GM19238 (cell line): ENCODE results near the gene MYL6.

ENCODE experiments used
- DNase-seq: peaks from one replicate; pipeline ENCODE4 v3.0.0; 2011; ENCODE audit warnings: low spot score; ENCODE audit not compliant: insufficient read length

Gene MYL6

DNA sequence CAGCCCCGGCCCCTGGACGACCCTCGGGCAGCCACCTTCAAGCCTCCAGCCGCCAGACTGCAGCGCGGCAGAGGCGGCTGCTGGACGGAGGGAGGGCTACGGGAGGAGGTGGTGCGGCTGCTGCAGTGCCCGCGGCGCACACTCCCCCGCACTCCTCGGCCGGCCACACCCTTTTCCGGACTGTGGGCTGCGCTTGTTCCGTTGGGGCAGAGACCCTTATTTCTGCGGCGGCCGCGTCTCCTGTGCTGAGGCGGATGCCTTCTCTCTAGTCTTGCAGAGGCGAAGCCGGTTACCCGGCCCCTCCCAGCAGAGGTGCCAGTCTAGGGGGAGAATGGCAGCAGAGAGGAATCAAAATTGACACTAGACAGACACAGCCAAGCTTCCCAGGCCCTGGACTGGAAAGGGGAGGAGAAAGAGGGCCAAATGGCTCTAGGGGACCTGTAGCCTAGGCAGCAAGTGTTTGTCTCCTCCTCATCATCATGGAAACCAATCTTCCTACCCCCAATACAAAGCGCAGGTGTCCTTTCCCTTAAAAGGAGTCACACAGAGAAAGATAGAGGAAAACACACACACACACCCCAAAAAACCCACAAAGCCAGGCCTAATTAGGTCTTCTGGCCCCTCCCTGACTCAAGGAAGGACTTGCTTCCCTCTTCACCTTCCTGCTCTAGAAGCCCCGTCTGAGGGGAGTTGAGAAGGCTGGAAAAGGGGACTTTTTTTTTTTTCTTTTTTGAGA is 28.8 kb upstream of the MYL6 start:
- peak; percentile 44 for DNase-seq

DNA sequence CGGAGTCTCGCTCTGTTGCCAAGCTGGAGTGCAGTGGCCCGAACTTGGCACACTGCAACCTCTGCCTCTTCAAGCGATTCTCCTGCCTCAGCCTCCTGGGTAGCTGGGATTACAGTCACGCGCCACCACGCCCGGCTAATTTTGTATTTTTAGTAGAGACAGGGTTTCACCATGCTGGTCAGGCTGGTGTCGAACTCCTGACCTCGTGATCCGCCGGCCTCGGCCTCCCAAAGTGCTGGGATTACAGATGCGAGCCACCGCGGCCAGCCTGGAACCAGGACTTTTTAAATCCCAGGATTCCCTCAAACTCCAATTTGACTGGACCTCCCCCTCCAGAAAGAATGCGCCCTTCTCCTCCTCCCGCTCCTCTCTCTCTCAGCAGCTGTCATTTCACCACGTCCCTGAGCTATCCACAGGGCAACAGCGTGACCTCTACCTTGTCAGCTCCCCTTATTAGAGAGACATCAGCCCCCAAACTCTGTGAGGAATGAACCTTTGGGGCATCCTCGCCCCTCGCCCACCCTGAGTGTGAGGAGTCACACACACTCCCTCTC is 28.1 kb upstream of the MYL6 start:
- no peak for DNase-seq

DNA sequence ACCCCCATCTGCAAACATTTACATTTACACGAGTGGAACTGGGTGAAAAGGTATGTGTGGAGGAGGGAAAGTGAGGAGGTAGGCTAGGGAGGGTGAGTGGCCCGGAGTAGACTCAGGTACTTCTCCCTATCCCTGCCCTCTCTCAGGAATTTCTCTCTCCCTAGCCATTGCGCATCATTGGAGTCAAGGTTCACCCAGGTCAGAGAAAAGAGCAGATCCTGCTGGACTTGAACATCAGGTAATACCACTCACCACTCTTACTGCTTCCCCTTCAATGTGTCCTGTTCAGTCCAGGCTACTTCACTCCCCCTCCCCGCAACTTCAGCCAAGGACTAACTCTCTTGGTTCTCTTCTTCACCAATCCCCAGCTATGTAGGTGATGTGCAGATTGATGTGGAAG is 27.3 kb upstream of the MYL6 start:
- DNase-seq = no peak

DNA sequence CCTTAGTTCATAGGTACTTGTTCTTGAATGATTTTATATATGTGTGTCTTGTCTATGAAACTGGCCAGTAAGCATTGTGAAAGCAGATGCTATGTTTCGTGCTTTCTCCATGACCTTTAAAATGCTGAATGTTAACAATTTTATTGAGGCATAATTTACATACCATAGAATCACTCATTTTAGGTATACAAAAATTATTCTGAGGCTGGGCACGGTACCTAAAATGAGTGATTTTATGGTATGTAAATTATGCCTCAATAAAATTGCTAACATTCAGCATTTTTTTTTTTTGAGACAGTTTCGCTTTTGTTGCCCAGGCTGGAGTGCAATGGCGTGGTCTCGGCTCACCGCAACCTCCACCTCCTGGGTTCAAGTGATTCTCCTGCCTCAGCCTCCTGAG is 23.3 kb upstream of the MYL6 start:
- no peak for DNase-seq

DNA sequence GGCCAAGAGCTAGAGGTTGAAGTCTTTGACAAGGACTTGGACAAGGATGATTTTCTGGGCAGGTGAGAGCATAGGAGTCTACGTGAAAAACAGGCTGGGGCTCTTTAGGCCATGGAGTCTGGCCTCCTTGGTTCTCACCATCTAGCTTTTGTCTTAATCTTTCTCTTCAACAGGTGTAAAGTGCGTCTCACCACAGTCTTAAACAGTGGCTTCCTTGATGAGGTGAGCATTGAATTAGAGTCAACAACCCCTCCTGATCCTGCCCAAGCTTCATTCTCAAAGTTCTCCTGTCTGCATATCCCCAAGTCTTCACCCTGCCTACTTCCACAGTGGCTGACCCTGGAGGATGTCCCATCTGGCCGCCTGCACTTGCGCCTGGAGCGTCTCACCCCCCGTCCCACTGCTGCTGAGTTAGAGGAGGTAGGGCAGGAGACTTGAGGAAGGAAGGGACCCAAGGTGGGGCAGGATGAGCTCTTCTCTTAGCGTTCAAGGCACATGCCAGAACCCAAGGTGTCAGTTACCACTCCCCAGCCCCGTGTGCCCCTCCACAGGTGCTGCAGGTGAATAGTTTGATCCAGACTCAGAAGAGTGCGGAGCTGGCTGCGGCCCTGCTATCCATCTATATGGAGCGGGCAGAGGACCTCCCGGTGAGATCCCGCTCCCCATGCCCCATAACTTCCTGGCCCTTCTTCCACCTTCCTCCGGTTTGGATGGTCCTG is 20.1 kb upstream of the MYL6 start:
- DNase-seq = no peak

DNA sequence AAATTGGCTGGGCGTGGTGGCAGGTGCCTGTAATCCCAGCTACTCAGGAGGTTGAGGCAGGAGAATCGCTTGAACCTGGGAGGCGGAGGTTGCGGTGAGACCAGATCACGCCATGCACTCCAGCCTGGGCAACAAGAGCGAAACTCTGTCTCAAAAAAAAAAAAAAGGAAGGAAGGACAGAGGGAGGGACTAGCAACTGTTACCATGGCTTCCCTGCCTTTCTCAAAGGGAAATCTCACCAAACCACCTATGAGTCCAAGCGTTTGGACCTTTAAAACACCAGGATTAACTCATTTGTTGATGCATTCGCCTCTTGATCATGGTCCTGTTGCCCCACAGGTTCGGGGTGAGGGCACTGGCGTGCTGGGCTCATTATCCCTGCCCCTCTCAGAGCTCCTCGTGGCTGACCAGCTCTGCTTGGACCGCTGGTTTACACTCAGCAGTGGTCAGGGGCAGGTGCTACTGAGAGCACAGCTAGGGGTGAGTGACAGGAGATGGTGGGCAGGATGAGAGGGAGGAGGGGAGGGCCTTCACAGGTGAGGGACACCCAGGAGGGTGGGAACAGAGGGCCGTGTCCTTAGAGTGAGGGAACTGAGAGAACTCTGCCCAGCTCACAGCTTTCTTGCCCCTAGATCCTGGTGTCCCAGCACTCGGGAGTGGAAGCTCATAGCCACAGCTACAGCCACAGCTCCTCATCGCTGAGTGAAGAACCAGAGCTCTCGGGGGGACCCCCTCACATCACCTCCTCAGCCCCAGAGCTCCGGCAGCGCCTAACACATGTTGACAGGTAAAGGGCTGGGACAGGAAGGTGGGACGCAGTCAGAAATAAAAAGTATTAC is 16.0 kb upstream of the MYL6 start:
- DNase-seq = no peak

DNA sequence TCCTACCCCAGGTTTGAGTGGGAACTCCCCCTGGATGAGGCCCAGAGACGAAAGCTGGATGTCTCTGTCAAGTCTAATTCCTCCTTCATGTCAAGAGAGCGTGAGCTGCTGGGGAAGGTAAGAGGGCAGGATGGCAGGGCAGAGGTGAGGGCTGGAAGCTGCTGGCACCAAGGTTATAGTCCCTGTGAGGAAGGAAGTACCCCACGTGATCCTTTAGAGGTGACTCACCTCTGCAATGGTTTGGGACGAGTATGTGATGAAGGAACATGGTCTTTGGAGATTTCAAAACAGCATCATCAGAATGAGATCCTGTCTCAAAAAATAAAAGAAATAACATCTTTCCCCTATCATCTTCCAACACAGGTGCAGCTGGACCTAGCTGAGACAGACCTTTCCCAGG is 14.9 kb upstream of the MYL6 start:
- no peak for DNase-seq

DNA sequence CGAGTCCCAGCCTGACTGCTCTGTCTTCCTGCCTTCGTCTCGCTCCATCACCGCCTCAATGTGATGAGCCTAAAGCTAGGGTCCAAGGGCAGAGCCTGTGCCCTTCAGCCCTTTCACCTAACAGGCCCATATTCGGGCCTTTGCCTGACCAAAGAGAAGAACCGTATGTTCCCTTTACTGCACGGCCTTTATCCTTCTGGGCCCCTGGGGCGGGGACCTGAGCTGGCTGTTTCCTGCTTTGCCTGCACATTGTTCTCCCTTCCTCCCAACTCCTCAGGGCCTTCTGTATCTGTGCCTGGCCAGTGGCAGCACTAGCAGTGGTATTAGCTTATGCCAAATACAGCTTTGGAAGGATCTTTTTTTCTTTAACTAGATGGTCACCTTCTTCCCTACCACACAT is 14.3 kb upstream of the MYL6 start:
- DNase-seq = no peak

DNA sequence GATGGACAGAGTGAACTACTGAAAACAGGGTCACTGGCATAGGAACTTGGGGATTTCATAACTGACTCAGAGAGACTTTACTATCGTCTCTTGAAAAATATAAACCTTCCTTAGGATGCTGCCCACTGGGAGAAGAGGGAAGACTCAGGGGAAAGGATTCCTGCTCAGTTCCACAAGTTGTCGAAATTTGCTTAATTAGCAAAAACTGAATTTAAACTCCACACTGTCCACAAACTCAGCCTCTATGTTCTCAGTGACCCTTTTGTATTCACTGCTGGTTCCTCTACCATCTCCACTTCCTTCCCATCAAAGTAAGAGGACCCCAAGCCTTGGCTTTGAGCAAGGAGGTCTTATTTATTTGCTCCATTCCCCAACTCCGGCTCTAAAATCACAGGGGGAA is 12.9 kb upstream of the MYL6 start:
- no peak for DNase-seq

DNA sequence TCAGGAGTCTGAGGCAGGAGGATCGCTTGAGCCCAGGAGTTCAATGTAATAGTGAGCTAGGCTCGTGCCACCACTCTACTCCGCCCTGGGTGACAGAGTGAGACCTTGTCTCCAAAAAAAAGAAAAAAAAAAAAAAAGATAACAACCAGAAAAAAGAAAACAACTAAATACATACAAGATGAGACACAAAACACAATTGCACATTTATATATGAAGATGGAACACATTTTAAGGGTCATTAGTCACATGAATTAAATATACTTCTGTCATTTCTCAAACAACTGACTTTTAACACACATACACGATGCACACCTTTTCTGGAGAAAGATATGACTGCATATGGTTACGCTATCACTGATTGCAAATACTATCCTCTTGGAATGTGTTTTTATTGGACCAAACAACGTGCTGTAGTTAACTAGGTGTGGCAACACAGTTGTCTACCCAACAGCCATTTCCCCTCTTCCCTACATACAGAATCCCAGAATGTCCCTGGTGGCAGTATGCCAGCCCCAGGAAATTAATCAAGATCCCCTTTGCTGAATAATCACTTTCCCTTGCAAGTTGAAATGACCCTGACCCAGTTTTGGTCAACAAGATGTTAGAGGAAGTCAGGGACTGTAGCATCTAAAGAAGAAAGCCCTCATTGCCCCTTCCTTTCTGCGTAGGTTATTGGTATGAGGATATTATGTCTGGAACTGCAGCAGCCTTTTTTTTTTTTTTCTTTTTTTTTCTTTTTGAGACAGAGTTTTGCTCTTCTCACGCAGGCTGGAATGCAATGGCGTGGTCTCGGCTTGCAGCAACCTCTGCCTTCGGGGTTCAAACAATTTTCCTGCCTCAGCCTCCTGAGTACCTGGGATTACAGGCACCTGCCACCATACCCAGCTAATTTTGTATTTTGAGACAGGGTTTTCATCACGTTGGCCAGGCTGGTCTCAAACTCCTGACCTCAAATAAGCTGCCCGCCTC is 11.4 kb upstream of the MYL6 start:
- no peak for DNase-seq

DNA sequence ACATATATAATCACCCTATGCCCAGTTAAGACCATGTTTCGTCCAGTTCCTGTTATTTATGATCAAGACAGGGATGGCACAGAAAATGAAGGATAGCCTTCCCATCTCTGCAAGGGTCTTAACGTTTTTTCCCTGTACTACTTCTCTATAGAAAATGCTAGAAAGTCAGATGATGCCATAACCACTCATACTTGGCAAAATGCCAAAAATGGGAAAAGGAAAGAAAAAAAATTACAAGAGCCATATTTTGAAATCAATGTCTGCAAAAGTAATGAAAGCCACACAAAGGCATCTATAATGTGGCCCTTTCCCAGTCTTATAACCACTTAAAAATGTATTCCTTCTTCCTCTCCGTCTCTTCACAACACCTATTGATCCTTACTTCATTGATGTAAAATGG is 7.6 kb upstream of the MYL6 start:
- no peak for DNase-seq

DNA sequence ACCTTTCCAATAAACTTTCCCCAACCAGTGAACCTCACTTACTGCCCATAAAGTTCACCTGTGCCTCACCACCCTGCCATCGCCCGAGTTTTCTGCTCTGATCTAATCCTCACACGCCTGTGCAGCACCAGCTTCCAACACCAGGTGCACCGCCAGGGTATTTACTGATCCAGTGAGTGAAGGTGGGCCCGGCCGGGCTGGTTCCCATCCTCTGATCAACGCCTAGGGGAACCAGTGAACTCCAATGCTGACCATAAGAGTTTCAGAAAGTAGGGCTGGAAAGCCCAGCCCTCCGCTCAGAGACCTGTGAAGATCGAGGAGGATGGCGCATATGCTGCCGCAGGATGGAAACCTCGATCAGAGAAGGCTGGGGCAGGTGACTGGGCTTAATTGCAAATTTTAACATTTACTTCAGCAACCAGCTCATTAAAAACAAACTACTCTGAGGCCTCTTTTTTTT is 6.5 kb upstream of the MYL6 start:
- DNase-seq = no peak

DNA sequence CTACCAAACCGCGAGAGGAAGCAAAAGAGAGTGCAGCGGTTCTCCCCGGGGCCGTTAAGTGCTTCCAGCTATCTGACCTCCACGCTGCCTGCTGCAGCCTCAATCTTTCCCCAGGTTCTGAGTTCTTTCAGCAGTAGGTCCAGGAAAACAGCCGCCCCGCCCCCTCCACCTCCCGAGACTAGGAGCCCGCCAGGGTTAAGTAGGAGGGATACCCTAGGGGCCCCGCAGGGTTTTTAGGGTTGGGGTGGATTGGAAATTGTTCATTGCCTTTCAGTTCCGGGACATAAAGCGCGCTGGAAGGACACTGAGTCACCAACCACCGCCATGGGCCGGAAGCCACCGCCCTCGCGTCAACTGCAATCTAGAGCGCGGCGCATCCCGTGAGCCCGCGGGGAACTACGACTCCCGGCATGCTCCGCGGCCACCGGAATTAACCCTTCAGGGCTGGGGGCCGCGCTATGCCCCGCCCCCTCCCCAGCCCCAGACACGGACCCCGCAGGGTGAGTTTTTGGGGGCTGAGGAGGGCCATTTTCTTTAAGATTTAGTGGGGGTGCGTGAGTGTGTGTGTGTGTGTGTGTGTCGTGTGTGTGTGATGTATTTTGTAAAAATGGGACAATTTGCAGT is 5.9 kb upstream of the MYL6 start, which contains the start of gene MYL6B:
Gene MYL6B (plus strand): TSS at position 456 of the 624 bp plus-strand sequence. CDS start 1,332 bp downstream, outside the sequence.
- peak; percentile 90 for DNase-seq

DNA sequence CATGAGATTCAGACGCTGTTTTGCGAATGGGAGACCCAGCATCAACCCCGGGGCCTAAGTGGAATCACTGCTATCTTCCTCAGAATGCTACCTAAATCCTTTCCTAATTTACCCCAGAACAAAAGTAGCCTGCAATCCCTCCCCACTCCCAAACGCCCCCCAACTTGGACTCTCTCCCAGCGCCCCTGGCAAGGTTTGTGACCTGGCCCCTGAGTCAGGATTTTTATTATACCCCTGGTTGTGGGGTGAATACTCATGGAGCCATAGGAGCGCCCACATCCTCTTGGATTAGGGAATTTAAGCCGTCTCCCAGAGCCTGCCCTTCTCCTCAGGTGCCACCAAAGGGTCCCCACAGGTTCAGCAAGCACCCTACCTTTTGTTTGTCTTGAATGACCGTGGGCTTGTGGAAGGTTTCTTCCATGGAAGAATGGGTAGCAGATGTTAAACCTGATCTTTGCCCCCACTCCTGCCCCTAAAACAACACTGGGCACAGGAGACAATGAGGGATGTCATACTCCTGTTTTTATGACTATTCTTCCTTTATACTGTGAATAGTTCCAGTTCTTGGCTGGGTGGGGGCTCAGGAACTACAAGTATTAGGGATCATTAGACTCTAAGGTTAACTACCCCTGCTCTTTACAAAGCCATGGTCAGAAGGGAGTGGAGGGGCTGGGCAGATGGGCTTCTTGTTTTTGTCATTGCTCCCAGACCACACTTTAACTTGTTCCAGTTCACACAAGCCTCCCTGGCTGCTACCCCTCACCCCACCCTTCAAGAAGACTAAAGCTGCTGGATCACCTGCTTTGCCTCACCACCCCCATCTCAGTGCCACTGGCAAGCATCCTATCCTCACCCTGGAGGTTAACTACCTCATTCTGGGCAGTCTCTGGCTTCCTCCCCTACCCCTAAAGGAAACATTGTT is 5.1 kb upstream of the MYL6 start:
- DNase-seq = no peak

DNA sequence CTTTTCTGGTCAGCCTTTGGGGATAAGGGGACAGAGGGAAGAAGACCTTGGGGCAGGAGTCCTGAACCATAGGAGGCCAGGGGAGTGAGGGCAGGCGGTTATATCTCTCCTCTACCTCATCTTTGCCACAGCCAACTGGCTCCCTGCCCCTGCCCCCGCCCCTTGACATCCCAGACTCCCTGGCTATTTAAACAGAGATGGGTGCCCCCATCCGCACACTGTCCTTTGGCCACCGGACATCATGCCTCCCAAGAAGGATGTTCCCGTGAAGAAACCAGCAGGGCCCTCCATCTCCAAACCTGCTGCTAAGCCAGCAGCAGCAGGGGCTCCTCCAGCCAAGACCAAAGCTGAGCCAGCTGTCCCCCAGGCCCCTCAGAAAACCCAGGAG is 4.5 kb upstream of the MYL6 start:
- no peak for DNase-seq

DNA sequence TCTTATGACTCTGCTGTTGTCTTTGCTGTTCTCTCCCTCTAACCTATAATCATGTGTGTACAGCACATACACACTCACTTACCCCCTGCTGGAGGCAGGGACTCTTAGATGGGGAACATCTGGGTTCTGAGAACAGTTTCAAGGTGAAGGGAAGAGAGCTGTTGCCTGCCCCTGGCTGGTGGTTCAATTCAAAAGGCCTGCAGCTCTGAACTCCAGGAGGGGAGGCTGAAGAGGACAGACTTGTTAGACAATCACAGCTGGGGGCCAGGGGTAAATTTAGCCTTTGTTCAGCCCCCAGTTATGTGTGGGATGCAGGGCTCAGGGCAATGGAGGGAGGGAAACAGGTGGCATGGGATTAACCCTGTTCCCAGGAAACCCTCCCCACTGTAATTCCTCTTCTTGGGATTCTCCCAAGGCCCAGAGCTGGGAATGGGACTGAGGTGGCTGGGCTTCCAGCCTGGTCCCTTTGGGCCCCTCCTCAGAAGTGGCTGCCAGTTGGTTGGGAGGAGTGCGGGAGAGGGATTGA is 3.9 kb upstream of the MYL6 start:
- DNase-seq = no peak

DNA sequence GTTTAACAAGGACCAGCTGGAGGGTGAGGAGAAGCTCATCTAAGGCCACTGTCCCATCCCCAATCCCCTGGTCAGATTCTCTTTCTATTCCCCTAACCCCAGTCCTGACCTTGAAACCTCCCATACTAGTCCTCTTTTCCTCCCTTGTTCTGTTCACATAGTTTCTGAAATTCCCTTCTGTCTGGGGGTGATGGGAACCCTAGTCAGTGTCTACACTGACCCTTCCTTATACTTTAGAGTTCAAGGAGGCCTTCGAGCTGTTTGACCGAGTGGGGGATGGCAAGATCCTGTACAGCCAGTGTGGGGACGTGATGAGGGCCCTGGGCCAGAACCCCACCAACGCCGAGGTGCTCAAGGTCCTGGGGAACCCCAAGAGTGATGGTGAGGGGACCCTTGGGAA is 3.3 kb upstream of the MYL6 start:
- no peak for DNase-seq

DNA sequence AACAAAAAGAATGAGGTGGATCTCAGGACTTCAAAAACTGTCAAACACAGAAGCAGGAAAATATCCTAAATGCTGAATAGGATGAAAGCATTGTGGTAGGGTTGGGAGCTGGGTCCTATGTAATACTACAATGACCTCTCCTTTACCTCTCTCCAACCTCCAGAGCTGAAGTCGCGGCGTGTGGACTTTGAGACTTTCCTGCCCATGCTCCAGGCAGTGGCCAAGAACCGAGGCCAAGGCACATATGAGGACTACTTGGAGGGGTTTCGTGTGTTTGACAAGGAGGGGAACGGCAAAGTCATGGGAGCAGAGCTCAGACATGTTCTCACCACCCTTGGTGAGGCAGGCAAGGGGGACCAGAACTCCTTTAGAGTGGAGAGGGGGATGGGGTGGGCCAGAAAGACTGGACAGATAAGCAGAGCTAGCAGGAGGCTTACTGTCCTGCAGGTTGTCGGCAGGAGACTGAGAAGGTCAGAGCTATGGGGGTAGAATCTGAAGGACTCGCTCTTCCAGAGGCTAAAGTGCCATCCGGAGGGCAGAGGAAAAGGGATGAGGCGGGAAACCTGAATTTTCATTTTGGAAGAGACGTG is 2.8 kb upstream of the MYL6 start:
- DNase-seq = no peak
